NCI-H2196 (cell line): ENCODE results near the gene PRSS22.

Source experiments
- DNase-seq: peaks from one replicate; lab custom pipeline; 2025; ENCODE audit not compliant: unreplicated experiment; lab: John Stamatoyannopoulos, UW

The PRSS22 gene

GRCh38 chr16:2857451-2858244, at the start of gene PRSS22:
Gene PRSS22 (minus strand): TSS chr16:2858170. CDS start chr16:2858104, 66 bp downstream.
- DNase-seq: peak; percentile 44

DNA sequence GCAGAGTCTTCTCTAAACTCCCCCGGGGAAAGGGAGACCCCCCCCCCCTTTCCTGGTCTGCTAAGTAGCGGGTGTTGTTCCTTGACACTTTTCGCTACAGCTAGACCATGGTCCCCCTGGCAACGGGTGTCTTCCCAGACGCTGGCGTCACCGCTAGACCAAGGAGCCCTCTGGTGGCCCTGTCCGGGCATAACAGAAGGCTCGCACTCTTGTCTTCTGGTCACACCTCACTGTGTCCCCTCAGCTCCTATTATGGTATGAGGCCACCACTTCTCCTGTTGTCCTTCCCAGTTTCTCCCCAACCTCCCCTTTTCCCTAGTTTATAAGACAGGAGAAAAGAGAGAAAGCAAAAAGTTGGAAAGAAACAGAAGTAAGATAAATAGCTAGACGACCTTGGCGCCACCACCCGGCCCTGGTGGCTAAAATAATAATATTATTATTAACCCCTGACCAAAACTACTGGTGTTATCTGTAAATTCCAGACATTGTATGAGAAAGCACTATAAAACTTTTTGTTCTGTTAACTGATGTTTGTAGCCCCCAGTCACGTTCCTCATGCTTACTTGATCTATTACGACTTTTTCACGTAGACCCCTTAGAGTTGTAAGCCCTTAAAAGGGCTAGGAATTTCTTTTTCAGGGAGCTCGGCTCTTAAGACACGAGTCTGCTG, 49.2 kb upstream of the PRSS22 start:
- peak; percentile 41 for DNase-seq

DNA sequence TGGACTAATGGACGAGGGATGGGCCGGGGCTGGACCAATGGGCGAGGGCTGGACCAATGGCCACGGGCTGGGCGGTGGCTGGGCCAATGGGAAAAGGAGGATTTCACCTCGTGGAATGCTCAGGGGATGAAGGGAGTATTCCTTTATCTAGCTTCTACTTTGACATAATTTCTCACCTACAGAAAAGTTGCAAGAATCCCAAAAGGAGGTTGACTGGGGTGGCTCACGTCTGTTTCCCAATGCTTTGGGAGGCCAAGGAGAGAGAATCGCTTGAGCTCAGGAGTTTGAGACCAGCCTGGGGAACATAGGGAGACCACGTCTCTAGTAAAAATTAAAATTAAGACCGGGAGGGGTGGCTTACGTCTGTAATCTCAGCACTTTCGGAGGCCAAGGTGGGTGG, 48.0 kb upstream of the PRSS22 start:
- DNase-seq: no peak

- peak; percentile 99 for DNase-seq
Observed at GRCh38 chr16:2905241-2905987, 47.4 kb upstream of the PRSS22 start.

DNA sequence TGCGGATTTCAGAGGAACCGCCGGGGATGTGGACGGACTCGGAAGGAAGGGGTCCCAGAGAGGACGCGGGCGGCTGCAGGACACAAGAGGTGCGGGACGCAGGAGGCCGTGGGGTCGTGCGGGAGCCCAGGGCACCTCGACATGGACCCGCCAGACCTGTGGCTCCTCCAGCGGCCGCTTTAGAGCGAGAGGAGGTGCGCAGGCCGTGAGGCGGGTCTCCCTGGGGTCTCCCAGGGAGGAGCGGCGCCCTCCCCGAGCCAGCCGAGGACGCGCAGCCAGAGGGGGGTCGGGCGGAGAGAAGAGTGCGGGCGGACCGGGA, 46.9 kb upstream of the PRSS22 start:
- DNase-seq: no peak

- peak; percentile 85 for DNase-seq
Observed at GRCh38 chr16:2904100-2904921, 46.3 kb upstream of the PRSS22 start.

GRCh38 chr16:2902337-2903130, 44.6 kb upstream of the PRSS22 start:
- DNase-seq: no peak

DNA sequence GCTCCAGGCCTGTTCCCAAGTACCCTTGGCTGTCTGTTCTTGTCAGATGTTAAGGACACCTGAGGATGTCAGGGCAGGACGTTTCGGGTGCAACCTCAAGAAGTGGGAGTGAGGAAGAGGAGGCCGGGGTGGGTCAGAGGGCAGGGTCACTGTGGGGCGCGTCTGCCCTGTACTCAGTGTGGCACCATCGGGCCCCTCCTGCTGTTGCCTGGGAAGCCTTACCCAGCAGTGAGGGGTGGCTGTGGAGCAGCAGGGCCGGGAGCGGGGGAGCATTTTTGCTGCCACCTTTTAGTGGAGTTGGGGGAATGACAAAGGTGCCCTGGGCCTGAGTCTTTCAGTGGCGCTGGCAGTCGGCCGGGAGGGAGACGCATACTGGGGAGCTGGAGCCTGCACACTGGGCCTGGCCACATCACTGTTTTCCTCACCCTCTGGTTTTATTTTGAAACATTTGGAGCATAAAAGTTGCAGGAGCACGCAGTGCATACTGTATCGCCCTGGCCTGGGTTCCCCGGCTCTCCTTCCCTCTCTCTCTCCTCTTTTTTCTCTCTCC, 42.6 kb upstream of the PRSS22 start:
- no peak for DNase-seq

- DNase-seq: no peak
Observed at GRCh38 chr16:2899564-2900072, 41.6 kb upstream of the PRSS22 start.

- DNase-seq: no peak
Observed at GRCh38 chr16:2898831-2899563, 41.0 kb upstream of the PRSS22 start.

- no peak for DNase-seq
Observed at GRCh38 chr16:2897110-2897509, 39.1 kb upstream of the PRSS22 start.

GRCh38 chr16:2896480-2897010, 38.6 kb upstream of the PRSS22 start:
- DNase-seq: no peak

DNA sequence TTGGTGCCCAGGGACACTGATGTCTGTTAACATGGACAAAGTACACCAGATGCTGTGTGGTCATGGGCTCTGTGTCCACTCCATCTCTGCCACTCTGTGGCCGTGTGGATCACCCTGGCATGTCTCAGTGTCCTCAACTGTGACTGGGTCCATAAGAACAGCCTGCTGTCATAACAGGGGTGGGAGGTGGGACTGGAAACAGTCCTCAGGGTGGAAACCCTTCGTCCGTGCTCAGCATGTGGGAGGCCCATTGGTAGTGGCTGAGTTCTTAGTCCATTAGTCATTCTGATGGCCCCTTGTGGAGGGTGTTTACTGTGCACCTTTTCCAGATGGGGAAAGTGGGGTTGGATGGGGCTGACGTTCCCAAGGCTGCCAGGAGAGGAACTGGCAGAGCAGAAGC, 37.8 kb upstream of the PRSS22 start:
- DNase-seq: no peak

GRCh38 chr16:2894231-2894630, 36.3 kb upstream of the PRSS22 start:
- DNase-seq: no peak

DNA sequence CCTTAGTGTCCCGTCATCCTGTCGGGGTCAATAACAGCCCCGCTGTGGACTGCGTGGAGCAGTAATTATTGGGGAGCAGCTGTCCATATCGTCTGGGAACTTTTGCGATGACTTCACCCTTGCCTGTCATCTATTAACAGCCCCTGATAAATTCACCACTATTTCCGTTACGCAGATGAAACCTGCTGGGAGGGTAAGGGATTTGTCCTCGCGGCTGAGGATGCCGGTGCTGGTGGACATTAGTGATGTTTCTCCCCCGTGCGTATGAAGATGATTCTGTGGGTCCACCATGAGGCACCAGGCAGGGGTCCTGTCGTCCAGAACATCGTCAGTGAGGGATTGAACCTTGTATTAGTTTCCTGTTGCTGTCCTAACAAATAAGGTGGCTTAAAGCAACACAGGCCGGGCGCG, 26.1 kb upstream of the PRSS22 start:
- no peak for DNase-seq

- DNase-seq: no peak
Observed at GRCh38 chr16:2883458-2883908, 25.5 kb upstream of the PRSS22 start.

GRCh38 chr16:2882650-2883457, 24.9 kb upstream of the PRSS22 start, which contains the start of gene FLYWCH2:
Gene FLYWCH2 (plus strand): TSS chr16:2883215. CDS start chr16:2896450, 13,235 bp downstream.
- DNase-seq: peak; percentile 97
